NCI-H748 (cell line): ENCODE measurements around the gene ENTHD1.
"Not testable (repeated sequence)": the region's sequence is repeated elsewhere in the genome, so short reads cannot be mapped to it uniquely, and the experiment has no call there.

Experiments
- DNase-seq: peaks from one replicate; lab custom pipeline; 2025; ENCODE audit not compliant: unreplicated experiment; lab: John Stamatoyannopoulos, UW

Gene ENTHD1

DNA sequence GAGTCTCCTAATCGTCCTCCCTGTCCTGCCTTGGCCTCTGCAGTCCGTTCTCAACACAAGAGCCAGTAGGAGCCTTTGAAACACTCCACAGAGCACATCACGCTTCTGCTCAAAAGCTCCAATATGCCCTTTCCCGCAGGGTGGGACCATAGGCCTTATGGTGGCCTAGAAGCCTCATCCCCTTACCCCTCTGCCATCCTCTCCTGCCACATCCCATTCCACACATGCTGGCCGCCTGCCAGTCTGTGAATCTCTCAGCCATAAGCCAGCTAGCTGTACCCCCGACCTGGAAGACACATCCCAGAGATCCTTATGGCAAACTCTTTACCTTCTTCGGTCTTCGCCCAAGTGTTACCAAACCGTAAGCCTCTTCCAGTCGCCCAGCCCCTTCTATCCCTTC is 157.8 kb downstream of the ENTHD1 start:
- no peak for DNase-seq

- DNase-seq: no peak
These were observed 158.7 kb downstream of the ENTHD1 start for GRCh38 chr22:39734866-39735265.

GRCh38 chr22:39734046-39734445 is 159.5 kb downstream of the ENTHD1 start:
- DNase-seq: not testable (repeated sequence)

DNA sequence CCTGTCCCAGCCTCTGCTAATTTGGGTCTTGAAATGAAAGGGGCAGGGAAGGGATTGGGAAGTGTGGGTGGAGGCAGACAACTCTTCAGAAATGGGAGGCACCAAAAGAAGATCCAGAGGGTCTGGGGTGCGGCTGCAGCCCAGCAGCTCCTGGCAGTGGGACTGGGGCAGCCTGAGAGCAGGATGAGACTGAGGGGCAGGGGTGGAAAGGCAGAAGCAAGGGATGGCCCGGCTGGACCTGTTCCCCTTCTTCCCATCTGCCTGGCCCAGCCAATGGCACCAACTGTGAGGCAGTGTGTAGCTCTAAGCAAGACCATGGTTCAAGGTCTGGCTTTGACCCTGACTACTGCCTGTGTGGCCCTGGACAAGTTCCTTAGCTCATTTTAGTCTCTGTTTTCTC is 160.4 kb downstream of the ENTHD1 start:
- DNase-seq: no peak

GRCh38 chr22:39732625-39733024 is 160.9 kb downstream of the ENTHD1 start:
- no peak for DNase-seq

GRCh38 chr22:39731881-39732555 is 161.5 kb downstream of the ENTHD1 start:
- no peak for DNase-seq

DNA sequence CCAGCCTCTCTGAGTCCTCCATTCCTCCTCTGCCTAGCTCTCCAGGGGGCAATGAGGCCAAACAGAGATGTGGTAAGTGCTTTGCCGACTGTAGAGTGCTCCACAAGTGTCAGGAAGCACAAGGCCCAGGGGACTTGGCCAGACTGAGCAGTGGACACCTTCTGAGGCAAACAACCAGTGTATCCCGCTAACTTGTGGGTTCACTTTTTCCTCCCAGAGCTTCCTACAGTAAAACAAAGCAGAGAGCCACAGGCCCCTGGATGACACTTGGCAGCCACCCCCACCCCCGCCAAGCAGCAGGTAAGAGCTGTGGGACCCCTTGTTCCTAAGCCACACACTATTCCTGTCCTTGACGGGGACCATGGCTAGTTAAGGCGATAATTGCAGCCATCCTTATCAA is 162.1 kb downstream of the ENTHD1 start:
- DNase-seq: no peak

GRCh38 chr22:39729141-39729934 is 164.2 kb downstream of the ENTHD1 start:
- no peak for DNase-seq

GRCh38 chr22:39728236-39728860 is 165.2 kb downstream of the ENTHD1 start:
- no peak for DNase-seq

DNA sequence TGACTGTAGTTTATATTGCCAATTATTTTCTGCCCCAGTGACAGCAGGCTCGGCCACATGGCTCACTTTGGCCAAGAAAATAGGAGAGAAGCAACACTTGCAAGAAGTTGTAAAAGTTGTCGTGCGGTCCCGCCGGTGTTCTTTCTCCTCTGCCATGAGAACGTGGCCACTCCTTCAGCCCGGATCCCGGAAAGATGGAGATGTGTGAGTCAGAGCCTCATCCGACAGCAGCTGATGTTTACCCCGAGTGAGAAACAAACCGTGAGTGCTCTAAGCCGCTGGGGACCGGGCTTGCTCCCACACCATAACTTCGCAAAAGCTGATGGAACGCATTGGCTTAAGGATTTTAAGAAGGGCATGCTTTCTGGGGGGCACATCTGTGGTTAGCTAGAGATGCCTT is 166.0 kb downstream of the ENTHD1 start:
- DNase-seq: no peak

- DNase-seq: no peak
These were observed 168.1 kb downstream of the ENTHD1 start for GRCh38 chr22:39725351-39726035.

- DNase-seq: no peak
These were observed 168.7 kb downstream of the ENTHD1 start for GRCh38 chr22:39724857-39725256.

DNA sequence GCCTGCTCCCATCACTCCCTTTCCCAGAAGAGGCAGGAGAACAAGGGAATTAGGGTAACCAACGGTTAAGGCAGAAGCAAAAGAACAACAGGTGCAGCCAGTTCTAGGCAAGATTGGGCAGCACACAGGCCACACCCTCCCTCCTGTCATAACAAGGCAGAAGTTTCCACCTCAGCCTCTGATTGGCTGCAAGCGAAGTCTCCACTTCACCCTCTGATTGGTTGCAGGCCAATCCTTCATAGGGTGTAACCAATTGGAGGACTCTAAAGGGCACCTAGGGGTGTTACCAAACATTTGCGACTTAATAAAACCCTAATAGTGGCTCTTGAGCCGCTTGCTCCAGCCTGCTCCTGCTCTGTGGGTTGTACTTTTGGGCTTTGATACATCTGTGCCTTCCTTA is 169.2 kb downstream of the ENTHD1 start:
- DNase-seq: no peak

- DNase-seq: no peak
These were observed 169.6 kb downstream of the ENTHD1 start for GRCh38 chr22:39723899-39724351.

GRCh38 chr22:39723463-39723862 is 170.1 kb downstream of the ENTHD1 start:
- DNase-seq: no peak

DNA sequence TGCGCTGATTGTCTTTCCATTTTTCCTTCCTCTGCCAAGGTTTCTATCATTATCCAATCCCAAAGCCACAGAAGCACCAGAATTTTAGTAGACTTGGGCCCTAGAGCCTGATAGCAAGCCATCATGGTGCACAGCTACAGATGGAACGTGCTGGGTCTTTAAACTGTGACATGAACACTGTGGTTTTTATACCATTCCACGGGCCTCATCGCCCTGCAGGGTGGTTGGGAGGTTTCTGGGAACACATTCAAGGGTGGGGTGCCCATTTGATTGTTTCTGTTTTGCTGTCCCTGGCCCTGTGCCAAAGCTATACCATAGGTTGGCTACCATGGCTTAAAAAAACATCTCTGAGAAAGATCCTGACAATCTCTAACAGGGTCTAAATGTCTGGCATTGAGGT is 171.1 kb downstream of the ENTHD1 start:
- DNase-seq: no peak

GRCh38 chr22:39722032-39722325 is 171.6 kb downstream of the ENTHD1 start:
- DNase-seq: no peak

GRCh38 chr22:39721206-39722031 is 172.1 kb downstream of the ENTHD1 start:
- DNase-seq: no peak

DNA sequence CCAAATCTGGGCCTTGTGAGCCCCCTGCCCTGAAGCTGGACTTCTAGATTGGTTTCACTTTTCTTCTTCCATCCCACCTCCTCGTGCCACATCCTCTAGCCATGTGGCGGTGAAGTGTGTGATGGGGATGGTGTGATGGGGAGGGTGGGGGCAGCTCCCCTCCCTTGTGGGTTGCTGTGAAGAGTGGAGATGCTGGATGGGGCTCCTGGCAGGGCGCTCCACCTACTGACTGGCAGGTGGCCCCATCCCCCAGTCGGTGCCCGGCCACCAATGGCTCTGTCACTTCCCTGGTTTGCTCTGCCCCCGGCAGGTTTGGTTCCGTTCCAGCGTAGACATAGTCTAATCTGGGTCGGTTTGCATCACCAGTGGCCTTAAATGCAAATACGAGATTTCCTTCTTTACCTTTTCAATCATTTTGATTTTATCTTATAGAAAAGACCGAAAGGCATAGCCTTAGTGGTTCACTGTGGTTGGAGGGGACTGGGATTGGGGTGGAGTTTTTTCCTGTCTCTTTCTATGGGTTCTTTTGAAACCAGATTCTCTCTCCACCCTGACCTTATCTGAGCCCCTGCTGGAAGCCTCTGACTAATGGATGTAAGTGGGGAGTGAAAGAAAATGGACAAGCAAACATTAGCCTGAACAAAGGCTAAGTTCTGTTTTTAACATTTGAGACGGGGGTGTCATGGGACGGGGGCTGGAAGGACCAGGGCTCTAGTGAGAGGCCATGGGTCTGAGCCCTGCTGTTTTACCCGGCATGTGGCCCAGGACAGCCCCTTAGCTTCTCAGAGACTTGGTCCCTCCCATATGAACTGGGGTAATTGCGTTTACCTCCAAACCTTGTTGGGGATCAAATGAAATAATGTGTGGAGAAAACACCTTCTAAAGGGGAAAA is 173.8 kb downstream of the ENTHD1 start:
- DNase-seq: no peak
